Mesothelial cell of epicardium (in vitro differentiated cells): ENCODE results near the gene DOP1B. TPM values are rescaled to one million over a fixed set of nuclear protein-coding genes. Genes with fewer than 3 reads are reported as not detected.
A peak's percentile ranks its signal among the peaks of the same experiment; 100 is the strongest.

Source experiments
- DNase-seq, 2 experiments: peaks; one replicate each; pipeline ENCODE4 v3.0.0; 2021; ENCODE audit warnings: low spot score in 2 of 2; ENCODE audit not compliant: unreplicated experiment in 2 of 2
- H3K27ac Mint-ChIP-seq: 2 replicates; pipeline ENCODE4 v1.8.0; 2021; ENCODE audit warnings: mixed read lengths
- H3K27me3 Mint-ChIP-seq: 2 replicates; pipeline ENCODE4 v1.8.0; 2021; ENCODE audit warnings: low read depth, mixed read lengths
- H3K36me3 Mint-ChIP-seq: 2 replicates; pipeline ENCODE4 v1.8.0; 2021; ENCODE audit warnings: mixed read lengths
- H3K4me1 Mint-ChIP-seq: 2 replicates; pipeline ENCODE4 v1.8.0; 2021; ENCODE audit warnings: mixed read lengths
- H3K4me3 Mint-ChIP-seq: 2 replicates; pipeline ENCODE4 v1.8.0; 2021; ENCODE audit warnings: mild to moderate bottlenecking, moderate library complexity, mixed read lengths
- H3K9me3 Mint-ChIP-seq: 2 replicates; pipeline ENCODE4 v1.8.0; 2021; ENCODE audit warnings: mixed read lengths
- total RNA-seq: library from RNA; stranded (reverse); gene quantifications from 3 replicates; pipeline ENCODE4 v1.2.1, GENCODE V29; 2021
- TF ChIP-seq, protein P1 (sequence below): fragments of 200-600 bp; sonication (generic); IDR thresholded peaks from one replicate; pipeline ENCODE4 v1.5.0; 2021; ENCODE audit warnings: antibody characterized with exemption; ENCODE audit not compliant: unreplicated experiment

DOP1B gene, protein sequence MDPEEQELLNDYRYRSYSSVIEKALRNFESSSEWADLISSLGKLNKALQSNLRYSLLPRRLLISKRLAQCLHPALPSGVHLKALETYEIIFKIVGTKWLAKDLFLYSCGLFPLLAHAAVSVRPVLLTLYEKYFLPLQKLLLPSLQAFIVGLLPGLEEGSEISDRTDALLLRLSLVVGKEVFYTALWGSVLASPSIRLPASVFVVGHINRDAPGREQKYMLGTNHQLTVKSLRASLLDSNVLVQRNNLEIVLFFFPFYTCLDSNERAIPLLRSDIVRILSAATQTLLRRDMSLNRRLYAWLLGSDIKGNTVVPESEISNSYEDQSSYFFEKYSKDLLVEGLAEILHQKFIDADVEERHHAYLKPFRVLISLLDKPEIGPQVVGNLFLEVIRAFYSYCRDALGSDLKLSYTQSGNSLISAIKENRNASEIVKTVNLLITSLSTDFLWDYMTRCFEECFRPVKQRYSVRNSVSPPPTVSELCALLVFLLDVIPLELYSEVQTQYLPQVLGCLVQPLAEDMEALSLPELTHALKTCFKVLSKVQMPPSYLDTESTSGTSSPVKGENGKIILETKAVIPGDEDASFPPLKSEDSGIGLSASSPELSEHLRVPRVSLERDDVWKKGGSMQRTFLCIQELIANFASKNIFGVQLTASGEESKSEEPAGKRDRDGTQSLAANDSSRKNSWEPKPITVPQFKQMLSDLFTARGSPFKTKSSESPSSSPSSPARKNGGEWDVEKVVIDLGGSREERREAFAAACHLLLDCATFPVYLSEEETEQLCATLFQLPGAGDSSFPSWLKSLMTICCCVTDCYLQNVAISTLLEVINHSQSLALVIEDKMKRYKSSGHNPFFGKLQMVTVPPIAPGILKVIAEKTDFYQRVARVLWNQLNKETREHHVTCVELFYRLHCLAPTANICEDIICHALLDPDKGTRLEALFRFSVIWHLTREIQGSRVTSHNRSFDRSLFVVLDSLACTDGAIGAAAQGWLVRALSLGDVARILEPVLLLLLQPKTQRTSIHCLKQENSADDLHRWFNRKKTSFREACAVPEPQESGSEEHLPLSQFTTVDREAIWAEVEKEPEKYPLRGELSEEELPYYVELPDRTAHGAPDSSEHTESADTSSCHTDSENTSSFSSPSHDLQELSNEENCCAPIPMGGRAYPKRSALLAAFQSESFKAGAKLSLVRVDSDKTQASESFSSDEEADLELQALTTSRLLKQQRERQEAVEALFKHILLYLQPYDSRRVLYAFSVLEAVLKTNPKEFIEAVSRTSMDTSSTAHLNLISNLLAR (N-terminal part only)
- total RNA-seq: 12.3 to 14.8 TPM (median 13.0 TPM) in 3 replicates

DNA sequence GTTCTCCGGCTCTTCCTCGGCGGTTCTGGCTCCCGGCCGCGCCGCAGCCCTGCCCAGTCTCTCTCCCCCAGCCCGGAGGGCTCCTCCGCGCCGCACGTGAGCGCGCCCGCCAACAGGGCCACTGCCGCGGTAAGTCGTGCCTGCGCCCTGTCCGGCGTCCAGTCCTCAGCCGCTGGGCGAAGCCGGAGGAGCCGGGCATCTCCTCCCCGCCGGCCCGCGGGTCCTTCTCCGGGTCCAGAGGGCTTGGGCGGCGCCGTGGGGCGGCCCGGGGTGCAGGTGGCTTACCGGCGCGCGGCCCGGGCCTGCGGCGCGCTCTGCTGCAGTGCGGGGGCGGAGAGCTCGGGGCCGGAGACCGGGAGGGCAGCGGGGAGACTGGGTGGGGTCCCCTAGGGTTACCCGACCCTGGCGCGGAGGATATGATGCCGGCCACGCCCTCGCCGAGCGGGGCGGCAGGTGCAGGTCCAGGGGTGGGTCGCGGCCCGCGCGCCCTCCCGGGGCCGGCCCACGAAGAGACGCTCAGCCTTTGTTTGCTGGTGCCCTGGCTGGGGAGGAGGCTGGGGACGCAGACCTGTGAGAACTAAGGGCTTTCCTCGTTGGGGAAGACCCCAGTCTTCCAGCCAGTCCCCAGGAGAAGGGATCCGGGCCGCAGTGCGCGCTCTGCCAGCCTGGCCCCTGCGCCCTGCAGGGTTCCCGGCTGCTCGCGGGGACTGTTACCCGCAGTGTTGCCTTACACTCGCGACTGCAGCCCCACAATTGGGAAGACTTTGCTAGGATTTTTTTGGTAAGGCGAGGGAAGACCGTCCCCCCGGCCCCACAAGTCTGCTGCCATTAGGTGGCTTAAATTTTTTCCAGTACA is at the start of gene DOP1B:
Gene DOP1B, plus strand, starts transcription at position 10 of the 856 bp plus-strand sequence. CDS start 7,910 bp downstream, outside the sequence.
- Mint-ChIP-seq H3K36me3 (no peaks in the 10 kb centered on the region), H3K4me3 (peak within 1 kb of the TSS; percentile 78), H3K27me3 (peaks cover 8% of the 10 kb centered on the region), H3K9me3 (peaks cover 5% of the 10 kb centered on the region), H3K4me1 (peaks cover 9% of the 10 kb centered on the region), H3K27ac (peak within 1 kb of the TSS; percentile 21)
- TF ChIP-seq, protein P1, sequence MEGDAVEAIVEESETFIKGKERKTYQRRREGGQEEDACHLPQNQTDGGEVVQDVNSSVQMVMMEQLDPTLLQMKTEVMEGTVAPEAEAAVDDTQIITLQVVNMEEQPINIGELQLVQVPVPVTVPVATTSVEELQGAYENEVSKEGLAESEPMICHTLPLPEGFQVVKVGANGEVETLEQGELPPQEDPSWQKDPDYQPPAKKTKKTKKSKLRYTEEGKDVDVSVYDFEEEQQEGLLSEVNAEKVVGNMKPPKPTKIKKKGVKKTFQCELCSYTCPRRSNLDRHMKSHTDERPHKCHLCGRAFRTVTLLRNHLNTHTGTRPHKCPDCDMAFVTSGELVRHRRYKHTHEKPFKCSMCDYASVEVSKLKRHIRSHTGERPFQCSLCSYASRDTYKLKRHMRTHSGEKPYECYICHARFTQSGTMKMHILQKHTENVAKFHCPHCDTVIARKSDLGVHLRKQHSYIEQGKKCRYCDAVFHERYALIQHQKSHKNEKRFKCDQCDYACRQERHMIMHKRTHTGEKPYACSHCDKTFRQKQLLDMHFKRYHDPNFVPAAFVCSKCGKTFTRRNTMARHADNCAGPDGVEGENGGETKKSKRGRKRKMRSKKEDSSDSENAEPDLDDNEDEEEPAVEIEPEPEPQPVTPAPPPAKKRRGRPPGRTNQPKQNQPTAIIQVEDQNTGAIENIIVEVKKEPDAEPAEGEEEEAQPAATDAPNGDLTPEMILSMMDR: no peak
- no peak for DNase-seq

DNA sequence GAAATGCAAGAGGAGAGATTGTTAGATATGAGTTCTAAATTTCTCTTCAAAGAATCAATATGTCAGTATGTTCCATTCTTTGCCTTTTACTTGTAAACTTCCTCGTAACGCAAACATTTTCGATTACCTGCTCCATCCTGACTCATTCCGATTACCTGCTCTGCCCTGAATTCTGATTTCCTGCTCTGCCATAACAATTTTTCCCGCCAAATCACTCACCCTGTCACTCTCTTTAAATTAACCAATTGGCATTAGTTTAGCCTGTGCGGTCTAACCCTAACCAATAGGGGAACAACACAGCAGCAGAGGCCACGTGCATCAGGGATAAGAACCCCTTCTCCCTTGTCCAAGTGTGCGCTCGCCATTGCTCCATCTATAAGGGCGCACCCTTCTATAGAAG is 46.8 kb upstream of the DOP1B start:
- TF ChIP-seq, protein P1: no peak
- Mint-ChIP-seq H3K27me3 (peaks cover 9% of the 10 kb centered on the region), H3K4me3 (no peak overlapping the region), H3K9me3 (no peaks in the 10 kb centered on the region), H3K27ac (no peak overlapping the region), H3K36me3 (no peaks in the 10 kb centered on the region), H3K4me1 (peaks cover 9% of the 10 kb centered on the region)
- no peak for DNase-seq

DNA sequence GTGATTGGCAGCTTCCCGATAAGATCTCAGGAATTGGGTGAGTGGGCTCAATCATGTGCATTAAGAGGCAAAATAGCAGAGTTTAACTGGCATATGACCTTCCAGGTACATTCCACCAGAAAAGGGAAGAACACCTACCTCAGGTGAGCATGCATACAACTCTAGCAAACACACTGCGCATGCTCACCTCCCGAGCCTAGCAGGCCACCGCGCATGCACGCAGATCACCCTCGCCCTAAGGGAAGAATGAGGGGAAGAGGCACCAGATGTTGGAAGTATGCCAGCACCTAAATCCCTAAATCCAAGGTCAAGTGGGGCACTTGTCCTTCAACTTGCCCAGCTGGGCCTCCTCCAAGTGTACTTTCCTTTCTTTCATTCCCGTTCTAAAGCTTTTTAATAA is 45.4 kb upstream of the DOP1B start:
- TF ChIP-seq, protein P1: no peak
- Mint-ChIP-seq H3K27me3 (no peaks in the 10 kb centered on the region), H3K4me3 (no peak overlapping the region), H3K36me3 (no peaks in the 10 kb centered on the region), H3K27ac (no peak overlapping the region), H3K9me3 (no peaks in the 10 kb centered on the region), H3K4me1 (peaks cover 9% of the 10 kb centered on the region)
- no peak for DNase-seq

DNA sequence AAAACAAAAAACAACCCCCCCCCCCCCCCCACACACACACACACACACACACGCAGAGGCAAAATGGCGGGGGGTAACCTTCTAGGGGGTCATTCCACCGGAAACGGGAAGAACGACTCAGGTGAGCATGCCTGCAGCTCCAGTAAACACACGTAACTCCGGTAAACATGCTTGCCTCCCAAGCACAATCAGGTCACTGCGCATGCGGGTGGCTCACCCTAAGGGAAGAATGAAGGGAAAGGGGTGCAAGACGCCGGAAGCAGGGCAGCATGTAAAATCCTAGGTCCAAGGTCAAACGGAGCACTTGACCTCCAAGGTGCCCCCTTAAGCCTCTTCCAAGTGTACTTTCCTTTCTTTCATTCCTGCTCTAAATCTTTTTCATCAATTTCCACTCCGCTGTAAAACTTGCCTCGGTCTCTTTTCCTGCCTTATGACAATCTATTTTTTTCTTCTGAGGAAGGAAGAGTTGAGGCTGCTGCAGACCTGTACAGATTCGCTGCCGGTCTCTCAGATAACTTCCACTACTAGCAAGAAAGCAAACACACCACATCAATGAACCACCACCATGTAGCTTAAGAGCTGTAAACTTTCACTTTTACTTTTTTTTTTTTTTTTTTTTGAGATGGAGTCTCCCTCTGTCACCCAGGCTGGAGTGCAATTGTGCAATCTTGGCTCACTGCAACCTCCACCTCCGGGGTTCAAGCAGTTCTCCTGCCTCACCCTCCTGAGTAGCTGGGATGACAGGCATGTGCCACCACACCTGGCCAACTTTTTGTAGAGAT is 42.8 kb upstream of the DOP1B start:
- no peak overlapping the region for H3K27ac Mint-ChIP-seq
- no peak overlapping the region for H3K4me3 Mint-ChIP-seq

More for the DNA sequence above, 42.8 kb upstream of the DOP1B start:
- H3K4me1 Mint-ChIP-seq: peaks cover 9% of the 10 kb centered on the region
- TF ChIP-seq, protein P1: no peak
- H3K27me3 Mint-ChIP-seq: no peaks in the 10 kb centered on the region
- peaks cover 5% of the 10 kb centered on the region for H3K9me3 Mint-ChIP-seq
- H3K36me3 Mint-ChIP-seq: no peaks in the 10 kb centered on the region
- DNase-seq: no peak
